HUDEP-2 (cell line): Measurements from ENCODE around the gene CACNA1C.

ENCODE experiments used
- DNase-seq, 76 experiments: peaks; one replicate each; lab custom pipeline; 2025; ENCODE audit not compliant: unreplicated experiment in 76 of 76; lab: John Stamatoyannopoulos, UW

Gene CACNA1C

DNA sequence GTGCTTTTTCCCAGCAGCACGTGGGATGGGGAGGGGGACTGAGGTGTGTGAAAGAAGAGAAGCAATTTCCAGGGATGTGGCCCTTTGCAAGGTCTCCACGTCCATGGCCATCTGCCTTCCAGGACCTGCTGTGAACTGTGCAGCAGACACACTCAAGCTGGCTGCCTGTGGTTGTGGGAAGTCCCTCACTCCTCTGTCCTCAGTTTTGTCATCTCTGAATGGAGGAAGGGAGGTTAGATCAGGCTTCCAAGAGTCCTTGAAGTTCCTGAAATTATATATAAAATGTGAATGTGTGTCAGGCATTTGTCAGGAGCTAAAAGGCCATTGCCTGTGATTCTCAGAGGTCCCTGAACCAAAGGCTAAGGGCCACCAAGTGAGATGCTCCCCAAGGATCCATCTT, 328.2 kb downstream of the CACNA1C start:
- DNase-seq, result no peak

DNA sequence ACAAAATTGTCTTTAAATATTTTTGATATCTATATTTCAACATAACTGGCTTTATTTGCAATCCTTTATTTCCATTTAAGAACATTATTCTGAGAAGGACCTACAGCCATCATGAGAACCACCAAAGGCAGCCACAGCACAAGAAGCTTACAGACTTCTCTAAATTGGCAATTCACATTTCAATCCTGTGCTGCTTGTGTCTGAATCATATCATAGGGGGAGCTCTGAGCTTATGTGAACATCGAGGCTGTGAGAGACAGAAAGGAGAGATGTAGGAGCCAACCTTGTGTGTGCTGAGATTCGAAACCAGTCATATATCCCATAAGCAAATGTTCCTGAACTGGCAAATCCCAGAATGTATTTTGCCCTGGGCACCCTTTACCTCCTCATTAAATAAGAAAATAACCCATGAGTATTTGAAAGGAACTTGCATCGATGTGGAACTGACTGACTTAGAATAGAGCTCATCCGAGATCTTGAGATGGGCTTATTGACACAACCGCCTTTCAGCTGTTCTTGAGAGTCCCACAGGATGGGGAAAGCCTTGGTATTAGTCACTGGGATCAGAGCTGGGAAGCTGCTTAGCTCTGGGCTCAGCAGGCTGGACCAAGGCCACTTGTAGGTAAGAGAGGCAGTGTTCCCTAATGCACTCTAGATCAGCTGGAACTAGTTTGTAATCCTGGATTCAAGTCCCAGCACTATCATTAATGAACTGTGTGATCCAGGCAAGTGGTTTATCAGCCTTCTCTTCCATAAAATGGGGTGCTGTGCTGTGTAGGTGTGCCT, 329.8 kb downstream of the CACNA1C start:
- DNase-seq, result peak in 1 of 76 experiments; percentile 2

GRCh38 chr12:2383325-2384028, 330.7 kb downstream of the CACNA1C start:
- DNase-seq, result no peak

DNA sequence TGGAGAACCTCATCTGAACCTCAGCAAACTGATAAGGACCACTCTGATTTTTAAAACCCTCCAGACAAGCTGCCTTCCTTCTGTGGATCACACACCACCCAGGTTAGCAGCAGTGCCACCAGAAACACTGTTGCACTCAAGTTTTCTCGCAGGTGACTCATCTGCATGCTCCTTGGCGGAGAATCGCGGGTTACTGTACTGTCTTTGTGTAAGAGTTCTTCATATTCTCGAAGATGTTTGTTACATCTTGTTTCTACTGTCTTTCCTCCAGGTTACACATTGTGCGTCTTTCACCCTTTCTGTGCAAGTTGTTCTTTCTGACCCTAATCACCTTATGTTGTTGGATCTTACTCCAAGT, 331.2 kb downstream of the CACNA1C start:
- DNase-seq, result no peak

GRCh38 chr12:2384533-2385351, 332.0 kb downstream of the CACNA1C start:
- no peak for DNase-seq

GRCh38 chr12:2385529-2385928, 332.7 kb downstream of the CACNA1C start:
- DNase-seq, result no peak

- no peak for DNase-seq
Observed at GRCh38 chr12:2386566-2386965, 333.8 kb downstream of the CACNA1C start.

DNA sequence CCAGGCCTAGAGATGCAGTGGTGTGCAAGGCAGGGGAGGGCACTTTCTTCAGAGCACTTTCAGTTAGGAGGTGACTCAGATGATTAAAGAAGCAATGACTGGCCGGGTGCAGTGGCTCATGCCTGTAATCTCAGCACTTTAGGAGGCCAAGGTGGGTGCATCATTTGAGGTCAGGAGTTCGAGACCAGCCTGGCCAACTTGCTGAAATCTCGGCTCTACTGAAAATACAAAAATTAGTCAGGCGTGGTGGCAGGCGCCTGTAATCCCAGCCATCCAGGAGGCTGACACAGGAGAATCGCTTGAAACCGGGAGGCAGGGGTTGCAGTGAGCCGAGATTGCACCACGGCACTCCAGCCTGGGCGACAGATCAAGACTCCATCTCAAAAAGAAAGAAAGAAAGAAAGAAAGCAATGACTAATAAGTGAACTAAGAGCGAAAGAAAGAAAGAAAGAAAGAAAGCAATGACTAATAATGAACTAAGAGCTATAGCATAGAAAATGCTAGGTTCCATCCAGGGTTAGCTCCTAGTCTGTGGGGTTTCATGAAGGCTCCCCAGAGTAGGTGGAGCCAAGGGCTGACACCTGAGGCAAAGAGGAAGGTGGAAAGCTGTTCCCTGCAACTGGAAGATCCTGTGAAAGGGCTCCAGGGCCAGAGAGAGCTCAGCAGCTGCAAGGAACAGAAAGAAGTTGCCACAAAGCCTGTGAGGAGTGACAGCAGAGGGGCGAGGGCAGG, 334.5 kb downstream of the CACNA1C start:
- no peak for DNase-seq

GRCh38 chr12:2389079-2389790, 336.4 kb downstream of the CACNA1C start:
- DNase-seq, result no peak

GRCh38 chr12:2390133-2390532, 337.3 kb downstream of the CACNA1C start:
- DNase-seq, result no peak

DNA sequence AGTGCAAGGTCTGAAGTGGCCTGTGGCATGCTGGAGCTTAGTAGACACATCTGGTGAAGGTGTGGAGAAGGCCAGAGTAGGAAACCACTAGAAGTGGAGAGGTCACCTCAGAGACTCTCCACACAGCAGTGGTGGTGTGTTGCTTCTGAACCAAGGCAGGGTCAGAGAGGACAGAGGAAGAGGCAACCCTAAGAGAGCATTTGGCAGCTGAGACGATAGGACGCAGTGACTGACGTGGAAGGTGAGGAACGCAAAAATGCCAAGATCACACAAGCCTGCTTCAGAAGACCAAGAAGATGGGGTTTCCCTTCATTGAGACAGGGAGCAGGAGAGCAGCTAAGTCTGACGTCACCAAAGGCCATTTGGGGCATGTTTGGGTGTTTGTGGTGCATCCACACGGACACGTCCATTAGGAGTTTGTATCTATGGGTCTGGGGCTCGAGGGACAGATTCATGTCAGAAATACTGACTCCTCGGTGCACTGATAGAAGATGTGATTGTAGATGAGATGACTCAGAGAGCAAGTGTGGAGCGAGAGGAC, 338.1 kb downstream of the CACNA1C start:
- no peak for DNase-seq

GRCh38 chr12:2391740-2392331, 339.0 kb downstream of the CACNA1C start:
- DNase-seq, result no peak

GRCh38 chr12:2393016-2393415, 340.2 kb downstream of the CACNA1C start:
- no peak for DNase-seq

DNA sequence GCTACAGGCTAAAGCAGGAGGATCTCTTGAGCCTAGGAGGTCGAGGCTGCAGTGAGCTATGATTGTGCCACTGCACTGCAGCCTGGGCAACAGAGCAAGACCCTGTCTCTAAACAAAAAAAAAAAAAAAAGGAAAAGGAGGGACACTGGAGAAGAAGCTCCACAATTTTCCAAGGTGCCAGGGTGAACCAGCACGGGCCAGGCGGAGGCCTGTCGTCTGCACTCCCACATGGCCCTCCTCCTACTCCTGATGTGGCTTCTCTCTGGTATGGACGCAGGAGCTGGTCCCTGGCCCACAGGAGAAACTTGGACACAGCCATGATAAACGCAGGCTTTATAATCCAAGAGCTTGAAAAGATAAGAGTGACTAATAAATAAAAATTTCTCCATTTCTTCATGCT, 341.2 kb downstream of the CACNA1C start:
- no peak for DNase-seq

DNA sequence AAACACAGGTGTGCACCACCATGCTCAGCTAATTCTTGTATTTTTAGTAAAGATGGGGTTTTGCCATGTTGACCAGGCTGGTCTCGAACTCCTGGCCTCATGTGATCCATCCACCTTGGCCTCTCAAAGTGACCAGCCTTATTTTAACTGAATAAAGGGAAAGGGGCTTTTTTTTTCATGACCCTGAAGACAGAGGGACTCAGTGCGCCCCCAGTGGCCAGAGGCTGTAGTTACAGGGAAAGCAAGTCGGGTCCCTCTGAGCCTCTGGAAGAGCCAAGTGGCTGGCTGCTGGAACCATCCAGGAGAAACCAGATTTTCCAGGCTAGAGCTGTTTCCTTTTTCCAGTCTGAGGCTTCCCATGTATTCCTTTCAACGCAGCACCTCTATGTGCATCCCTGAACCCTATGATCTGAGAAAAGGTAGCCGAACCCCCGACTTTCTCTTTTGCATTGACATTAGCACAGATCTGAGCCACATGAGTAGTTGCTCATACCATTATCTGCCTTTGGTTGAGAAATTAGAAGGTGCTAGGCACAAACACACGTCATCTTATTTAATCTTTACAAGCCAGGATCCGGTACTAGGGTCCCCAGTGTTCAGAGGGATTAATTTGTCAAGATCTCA, 342.7 kb downstream of the CACNA1C start:
- DNase-seq, result peak in 33 of 76 experiments; percentile 1 to 30 (median 12)

DNA sequence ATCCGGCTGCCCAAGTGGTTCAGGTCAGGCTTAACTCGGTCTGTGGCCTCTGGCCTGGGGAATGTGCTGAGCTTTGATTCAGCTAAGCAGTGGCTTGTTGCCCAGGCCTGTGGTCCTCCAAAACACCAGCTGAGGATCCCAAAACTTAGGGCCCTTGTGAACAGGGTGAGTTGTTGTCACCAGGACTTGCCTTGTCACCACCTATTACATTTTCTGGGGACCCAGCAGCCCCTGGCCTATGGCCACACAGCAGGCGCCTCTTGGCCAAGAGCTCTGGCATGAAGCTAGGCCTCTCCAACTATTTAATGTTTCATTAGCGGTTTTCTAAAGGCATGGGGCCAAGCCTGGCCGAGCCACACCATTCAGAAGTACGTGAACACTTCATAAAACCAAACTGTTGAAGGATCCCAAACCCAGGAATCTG, 343.7 kb downstream of the CACNA1C start:
- DNase-seq, result no peak

DNA sequence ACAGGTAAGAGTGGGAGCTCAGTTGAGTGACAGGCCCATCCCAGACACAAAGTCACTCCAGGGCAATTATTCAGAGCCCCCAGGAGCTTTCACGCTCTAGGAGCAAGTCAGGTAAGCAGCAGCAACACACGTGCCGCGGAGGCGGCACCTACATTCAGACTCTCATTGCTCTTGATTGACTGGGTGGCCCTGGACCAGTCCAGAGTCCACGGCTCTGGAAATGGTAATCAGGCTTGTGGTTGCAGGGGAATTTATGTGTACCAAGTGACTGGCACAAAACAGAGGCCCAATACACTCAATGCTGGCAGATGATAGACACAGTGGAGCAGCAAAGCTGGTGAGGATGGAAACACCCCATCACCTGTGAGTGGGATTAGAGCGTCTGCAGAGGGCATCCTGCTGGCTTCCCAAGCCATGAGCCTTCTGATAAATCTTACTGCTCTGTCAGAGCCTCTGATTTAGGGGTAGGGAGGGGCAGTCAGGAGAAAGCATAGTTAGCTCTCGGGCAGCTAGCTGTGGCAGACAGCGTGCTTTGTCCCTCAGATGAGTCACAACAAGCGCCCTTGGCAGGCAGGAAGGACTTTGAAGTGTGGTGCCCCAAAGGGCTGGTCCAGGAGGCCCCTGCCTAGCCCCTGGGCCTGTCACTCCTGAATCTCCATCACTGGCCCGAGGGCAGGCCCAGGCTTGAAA, 344.7 kb downstream of the CACNA1C start:
- no peak for DNase-seq

DNA sequence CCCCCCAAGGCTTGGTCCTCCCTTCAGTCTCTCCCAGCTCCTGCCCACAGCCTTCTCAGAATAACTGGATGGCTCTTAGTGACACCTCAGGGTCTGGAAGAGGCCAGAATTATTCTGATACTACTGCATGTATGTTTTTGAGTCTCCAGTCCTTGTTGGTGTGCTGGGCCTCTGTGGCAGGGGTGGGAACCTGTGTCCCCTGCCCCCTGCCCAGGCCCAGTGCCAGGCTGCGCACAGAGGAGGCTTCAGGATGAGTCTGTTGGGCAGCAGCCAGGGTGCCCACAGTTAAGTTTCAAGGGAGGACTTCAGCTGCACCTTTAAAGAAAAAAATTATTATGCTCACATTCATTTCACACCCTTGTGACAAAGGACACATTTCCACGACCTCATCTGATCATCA, 348.3 kb downstream of the CACNA1C start:
- DNase-seq, result no peak
